Pons (tissue), 1 donor: ENCODE results near the gene ATG4D.

Experiments
- DNase-seq: peaks from one replicate; pipeline ENCODE4 v3.0.0-alpha.2; 2016; ENCODE audit warnings: low spot score

The ATG4D gene

GRCh38 chr19:10543420-10544241 lies at the start of gene ATG4D:
ATG4D (plus strand) TSS chr19:10543904; CDS start chr19:10544091, 187 bp downstream.
- peak; percentile 47 for DNase-seq

GRCh38 chr19:10497371-10497770 lies 46.3 kb upstream of the ATG4D start:
- no peak for DNase-seq

GRCh38 chr19:10499550-10500246 lies 44.0 kb upstream of the ATG4D start:
- no peak for DNase-seq

- no peak for DNase-seq
Measured at GRCh38 chr19:10500247-10500592, 43.5 kb upstream of the ATG4D start.

- DNase-seq = peak; percentile 70
Measured at GRCh38 chr19:10501971-10502523, 41.7 kb upstream of the ATG4D start.

GRCh38 chr19:10502524-10503001 lies 41.1 kb upstream of the ATG4D start:
- DNase-seq = peak; percentile 84

GRCh38 chr19:10503002-10503789 lies 40.5 kb upstream of the ATG4D start, which contains the start of gene KEAP1:
KEAP1 (minus strand) TSS chr19:10503356; CDS start chr19:10500033, 3,323 bp downstream.
- DNase-seq = no peak

GRCh38 chr19:10505583-10506229 lies 38.0 kb upstream of the ATG4D start:
- peak; percentile 57 for DNase-seq

GRCh38 chr19:10508036-10508435 lies 35.7 kb upstream of the ATG4D start:
- no peak for DNase-seq

GRCh38 chr19:10508707-10509106 lies 35.0 kb upstream of the ATG4D start:
- no peak for DNase-seq

GRCh38 chr19:10510301-10510802 lies 33.4 kb upstream of the ATG4D start:
- DNase-seq = no peak

GRCh38 chr19:10513223-10513622 lies 30.5 kb upstream of the ATG4D start:
- DNase-seq = no peak

GRCh38 chr19:10514211-10515145 lies 29.2 kb upstream of the ATG4D start:
- no peak for DNase-seq

GRCh38 chr19:10516064-10516385 lies 27.7 kb upstream of the ATG4D start:
- no peak for DNase-seq

- peak; percentile 48 for DNase-seq
Measured at GRCh38 chr19:10516671-10517286, 26.9 kb upstream of the ATG4D start.

GRCh38 chr19:10517361-10517759 lies 26.3 kb upstream of the ATG4D start, which contains the start of gene S1PR5:
S1PR5 (minus strand) TSS chr19:10517447; CDS start chr19:10515011, 2,436 bp downstream.
- peak; percentile 93 for DNase-seq

GRCh38 chr19:10517760-10518443 lies 25.8 kb upstream of the ATG4D start:
- DNase-seq = no peak

GRCh38 chr19:10518444-10519361 lies 25.0 kb upstream of the ATG4D start:
- peak; percentile 68 for DNase-seq
